ENCODE measurements around the gene HOXC13. TPM values are rescaled to one million over a fixed set of nuclear protein-coding genes. Genes with fewer than 3 reads are reported as not detected.

Gene HOXC13
- total RNA-seq, 1 donor from 2014 or later: not detected

DNA sequence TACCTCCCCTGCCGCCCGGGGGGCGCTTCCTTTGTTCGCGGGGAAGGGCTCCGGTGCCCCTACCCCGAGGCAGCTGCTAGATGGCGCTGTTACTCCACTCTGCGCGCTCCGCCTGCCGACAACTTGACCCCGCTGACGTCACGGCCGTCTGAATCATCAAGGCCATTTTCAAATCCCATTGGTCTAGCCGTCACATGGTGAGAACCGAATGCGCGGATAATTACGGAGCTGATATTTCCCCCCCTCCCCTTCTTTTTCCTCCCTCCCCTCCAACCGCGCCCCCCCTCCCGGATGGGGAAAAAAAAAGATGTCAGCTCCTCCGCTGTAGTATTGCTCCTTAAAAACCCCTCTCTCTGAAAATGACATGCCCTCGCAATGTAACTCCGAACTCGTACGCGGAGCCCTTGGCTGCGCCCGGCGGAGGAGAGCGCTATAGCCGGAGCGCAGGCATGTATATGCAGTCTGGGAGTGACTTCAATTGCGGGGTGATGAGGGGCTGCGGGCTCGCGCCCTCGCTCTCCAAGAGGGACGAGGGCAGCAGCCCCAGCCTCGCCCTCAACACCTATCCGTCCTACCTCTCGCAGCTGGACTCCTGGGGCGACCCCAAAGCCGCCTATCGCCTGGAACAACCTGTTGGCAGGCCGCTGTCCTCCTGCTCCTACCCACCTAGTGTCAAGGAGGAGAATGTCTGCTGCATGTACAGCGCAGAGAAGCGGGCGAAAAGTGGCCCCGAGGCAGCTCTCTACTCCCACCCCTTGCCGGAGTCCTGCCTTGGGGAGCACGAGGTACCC lies 46.5 kb downstream of the HOXC13 start, which contains the start of gene HOXC10:
Gene HOXC10, plus strand, starts transcription at position 246 of the 791 bp plus-strand sequence. Its CDS starts 114 bp downstream, at position 360.
- H3K27me3 Mint-ChIP-seq (ENCODE audit: unreplicated experiment): peaks cover 95% of the 10 kb centered on the region
- no peak for DNase-seq (ENCODE audit: extremely low spot score, unreplicated experiment)
- H3K4me3 Mint-ChIP-seq (ENCODE audit: unreplicated experiment): no peak within 1 kb of the TSS
- peaks cover 16% of the 10 kb centered on the region for H3K4me1 Mint-ChIP-seq (ENCODE audit: unreplicated experiment)
- H3K27ac Mint-ChIP-seq (ENCODE audit: unreplicated experiment): no peak within 1 kb of the TSS
- TF ChIP-seq, protein P1, sequence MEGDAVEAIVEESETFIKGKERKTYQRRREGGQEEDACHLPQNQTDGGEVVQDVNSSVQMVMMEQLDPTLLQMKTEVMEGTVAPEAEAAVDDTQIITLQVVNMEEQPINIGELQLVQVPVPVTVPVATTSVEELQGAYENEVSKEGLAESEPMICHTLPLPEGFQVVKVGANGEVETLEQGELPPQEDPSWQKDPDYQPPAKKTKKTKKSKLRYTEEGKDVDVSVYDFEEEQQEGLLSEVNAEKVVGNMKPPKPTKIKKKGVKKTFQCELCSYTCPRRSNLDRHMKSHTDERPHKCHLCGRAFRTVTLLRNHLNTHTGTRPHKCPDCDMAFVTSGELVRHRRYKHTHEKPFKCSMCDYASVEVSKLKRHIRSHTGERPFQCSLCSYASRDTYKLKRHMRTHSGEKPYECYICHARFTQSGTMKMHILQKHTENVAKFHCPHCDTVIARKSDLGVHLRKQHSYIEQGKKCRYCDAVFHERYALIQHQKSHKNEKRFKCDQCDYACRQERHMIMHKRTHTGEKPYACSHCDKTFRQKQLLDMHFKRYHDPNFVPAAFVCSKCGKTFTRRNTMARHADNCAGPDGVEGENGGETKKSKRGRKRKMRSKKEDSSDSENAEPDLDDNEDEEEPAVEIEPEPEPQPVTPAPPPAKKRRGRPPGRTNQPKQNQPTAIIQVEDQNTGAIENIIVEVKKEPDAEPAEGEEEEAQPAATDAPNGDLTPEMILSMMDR (IDR thresholded peaks at IDR 0.05): peak; percentile 50
- H3K36me3 Mint-ChIP-seq (ENCODE audit: unreplicated experiment): no peaks in the 10 kb centered on the region
- H3K9me3 Mint-ChIP-seq (ENCODE audit: unreplicated experiment): no peaks in the 10 kb centered on the region

DNA sequence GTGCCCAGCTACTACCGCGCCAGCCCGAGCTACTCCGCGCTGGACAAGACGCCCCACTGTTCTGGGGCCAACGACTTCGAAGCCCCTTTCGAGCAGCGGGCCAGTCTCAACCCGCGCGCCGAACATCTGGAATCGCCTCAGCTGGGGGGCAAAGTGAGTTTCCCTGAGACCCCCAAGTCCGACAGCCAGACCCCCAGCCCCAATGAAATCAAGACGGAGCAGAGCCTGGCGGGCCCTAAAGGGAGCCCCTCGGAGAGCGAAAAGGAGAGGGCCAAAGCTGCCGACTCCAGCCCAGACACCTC lies 47.0 kb downstream of the HOXC13 start:
- Mint-ChIP-seq H3K4me3 (ENCODE audit: unreplicated experiment) (no peak overlapping the region), H3K4me1 (ENCODE audit: unreplicated experiment) (peaks cover 16% of the 10 kb centered on the region), H3K27me3 (ENCODE audit: unreplicated experiment) (peaks cover 95% of the 10 kb centered on the region), H3K9me3 (ENCODE audit: unreplicated experiment) (no peaks in the 10 kb centered on the region), H3K27ac (ENCODE audit: unreplicated experiment) (no peak overlapping the region), H3K36me3 (ENCODE audit: unreplicated experiment) (no peaks in the 10 kb centered on the region)
- TF ChIP-seq, protein P1 (IDR thresholded peaks at IDR 0.05): no peak
- DNase-seq (ENCODE audit: extremely low spot score, unreplicated experiment): no peak

DNA sequence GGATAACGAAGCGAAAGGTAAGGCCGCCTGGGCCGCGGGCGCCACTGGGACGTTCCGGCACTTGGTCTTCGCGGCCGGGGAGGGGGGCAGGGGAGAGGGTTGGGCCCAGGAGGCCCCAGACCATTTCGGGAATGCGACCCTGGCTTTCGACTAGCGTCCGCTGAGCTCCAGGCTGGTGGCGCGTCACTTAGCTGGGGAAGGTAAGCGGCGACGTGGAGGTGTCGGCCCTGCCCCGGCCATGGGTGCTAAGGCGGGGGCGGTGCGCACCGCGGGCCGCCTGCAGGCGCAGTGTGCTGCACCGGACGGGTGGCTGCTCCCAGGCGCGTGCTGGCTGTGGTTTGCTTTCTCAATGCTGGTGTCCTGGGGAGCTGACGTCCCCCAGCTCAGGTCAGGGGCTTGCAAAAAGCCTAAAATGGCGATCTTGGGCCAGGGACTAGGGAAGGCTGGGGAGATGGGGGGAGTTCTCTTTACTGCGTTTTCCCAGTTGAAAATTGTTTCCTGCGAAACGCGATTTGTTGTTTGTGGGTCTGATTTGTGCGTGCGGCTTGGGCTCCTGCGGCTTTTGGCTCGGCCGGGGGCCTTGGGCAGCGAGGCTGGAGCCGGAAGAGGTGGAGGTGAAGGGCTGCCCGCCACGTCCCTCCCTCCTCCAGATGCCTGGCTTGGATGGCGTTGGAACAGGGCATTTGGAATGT lies 47.5 kb downstream of the HOXC13 start:
- Mint-ChIP-seq H3K27me3 (ENCODE audit: unreplicated experiment) (peaks cover 95% of the 10 kb centered on the region), H3K27ac (ENCODE audit: unreplicated experiment) (no peak overlapping the region), H3K36me3 (ENCODE audit: unreplicated experiment) (no peaks in the 10 kb centered on the region), H3K4me3 (ENCODE audit: unreplicated experiment) (no peak overlapping the region), H3K4me1 (ENCODE audit: unreplicated experiment) (peaks cover 16% of the 10 kb centered on the region), H3K9me3 (ENCODE audit: unreplicated experiment) (no peaks in the 10 kb centered on the region)
- no peak for DNase-seq (ENCODE audit: extremely low spot score, unreplicated experiment)
- TF ChIP-seq, protein P1 (IDR thresholded peaks at IDR 0.05): no peak

DNA sequence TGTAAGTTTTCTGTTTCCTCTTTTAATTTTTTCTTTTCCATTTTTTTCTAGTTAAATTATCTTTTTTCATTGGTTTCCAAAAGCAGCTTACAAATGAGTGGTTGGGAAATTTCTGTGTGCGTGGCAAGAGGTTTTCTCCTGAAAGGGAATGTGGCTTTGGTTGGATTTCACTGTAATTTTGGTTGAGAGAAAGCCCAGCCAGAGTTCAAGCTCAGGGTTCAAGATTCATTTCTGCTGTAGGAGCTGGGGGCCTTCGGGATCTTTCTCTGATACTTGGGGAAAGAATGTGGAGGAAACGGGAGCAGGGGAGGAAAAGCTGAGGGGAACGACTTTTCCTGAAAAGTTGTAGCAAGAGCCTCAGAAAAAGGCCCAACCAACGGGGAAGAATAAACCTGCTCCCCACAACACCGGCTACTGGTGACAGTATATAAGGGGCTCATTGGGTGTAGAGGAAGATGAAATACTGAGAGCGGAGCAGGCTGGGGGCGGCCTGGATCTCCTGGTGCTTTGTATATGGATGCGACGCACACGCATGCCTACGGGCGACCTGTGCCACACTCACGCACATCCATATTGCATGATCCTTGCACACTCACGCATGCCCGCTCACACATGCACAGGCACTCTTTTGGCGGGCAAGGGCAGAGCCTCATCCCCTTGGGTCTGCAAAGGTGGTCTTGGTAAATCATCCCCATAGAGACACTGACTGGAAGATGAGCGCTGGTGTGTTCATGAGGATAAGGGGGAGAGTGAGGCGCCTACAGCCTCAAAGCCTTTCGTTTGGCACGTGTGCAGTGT lies 48.3 kb downstream of the HOXC13 start:
- Mint-ChIP-seq H3K4me1 (ENCODE audit: unreplicated experiment) (peaks cover 16% of the 10 kb centered on the region), H3K4me3 (ENCODE audit: unreplicated experiment) (no peak overlapping the region), H3K27me3 (ENCODE audit: unreplicated experiment) (peaks cover 95% of the 10 kb centered on the region), H3K27ac (ENCODE audit: unreplicated experiment) (no peak overlapping the region), H3K9me3 (ENCODE audit: unreplicated experiment) (no peaks in the 10 kb centered on the region), H3K36me3 (ENCODE audit: unreplicated experiment) (no peaks in the 10 kb centered on the region)
- DNase-seq (ENCODE audit: extremely low spot score, unreplicated experiment): no peak
- TF ChIP-seq, protein P1 (IDR thresholded peaks at IDR 0.05): no peak

Data from osteocyte (in vitro differentiated cells).